Ascending aorta (tissue), 2 donors: Measurements from ENCODE around the gene GHRHR. TPM values are rescaled to one million over a fixed set of nuclear protein-coding genes. Genes with fewer than 3 reads are reported as not detected.

Experiments
- DNase-seq, 2 donors: peaks; one replicate each; pipeline ENCODE4 v3.0.0-alpha.2; 2019; ENCODE audit warnings: low spot score in 2 of 2
- H3K27ac ChIP-seq, 2 donors: fragments of 200-600 bp; sonication (generic); one replicate each; pipeline ENCODE4 v1.5.1; 2016 to 2017; ENCODE audit warnings: mild to moderate bottlenecking in 1 of 2
- H3K27me3 ChIP-seq: fragments of 200-600 bp; sonication (generic); one replicate; pipeline ENCODE4 v1.5.1; 2017
- H3K36me3 ChIP-seq, 2 donors: fragments of 200-600 bp; sonication (generic); one replicate each; pipeline ENCODE4 v1.5.1; 2016
- H3K4me1 ChIP-seq, 2 donors: fragments of 200-600 bp; sonication (generic); one replicate each; pipeline ENCODE4 v1.5.1; 2016 to 2017; ENCODE audit warnings: mild to moderate bottlenecking in 1 of 2
- H3K4me3 ChIP-seq, 2 donors: fragments of 200-600 bp; sonication (generic); one replicate each; pipeline ENCODE4 v1.5.1; 2016 to 2017; ENCODE audit warnings: mild to moderate bottlenecking in 1 of 2
- H3K9me3 ChIP-seq, 2 donors: fragments of 200-600 bp; sonication (generic); one replicate each; pipeline ENCODE4 v1.5.1; 2016
- intact Hi-C: fragments of 100-400 bp; cut with DNase I; formaldehyde crosslinking; loops from one replicate; pipeline ENCODE4 v1.15.1; 2023
- total RNA-seq: library from RNA; depleted of rRNA; stranded (reverse); fragments of >200 nt; gene quantifications from one replicate; pipeline ENCODE4 v1.1.0, GENCODE V29; 2016
- TF ChIP-seq, protein P1 (sequence below), 3 experiments: fragments of 200-600 bp in 2 of 3; fragments of 450-650 bp in 1 of 3; sonication (generic) in 2 of 3; IDR thresholded peaks; one replicate each; pipeline ENCODE4 v1.5.1; 2016 to 2019; ENCODE audit warnings: antibody characterized with exemption in 3 of 3, mild to moderate bottlenecking in 1 of 3, moderate library complexity in 1 of 3

GHRHR gene
- total RNA-seq, 1 donor from 2014 or later: not detected

DNA sequence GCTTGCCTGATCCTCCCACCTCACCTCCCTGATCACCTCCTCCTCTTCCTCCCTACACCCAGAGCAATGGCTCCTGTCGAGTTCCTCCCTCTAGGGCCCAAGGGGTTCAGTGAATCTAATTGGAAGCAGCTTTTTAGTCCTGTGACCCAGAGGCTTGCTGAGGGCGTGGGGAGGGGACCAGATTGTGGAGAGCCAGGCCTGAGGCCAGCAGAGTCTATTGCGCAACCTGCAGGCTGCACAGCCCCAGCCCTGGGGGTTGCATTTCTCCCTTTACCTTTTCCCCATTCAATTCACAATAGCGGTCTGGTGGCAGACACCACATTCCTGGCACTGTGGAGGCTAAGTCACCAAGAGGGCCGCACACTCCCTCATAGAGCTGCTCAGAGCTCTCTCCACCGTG is 32.5 kb downstream of the GHRHR start:
- TF ChIP-seq, protein P1, sequence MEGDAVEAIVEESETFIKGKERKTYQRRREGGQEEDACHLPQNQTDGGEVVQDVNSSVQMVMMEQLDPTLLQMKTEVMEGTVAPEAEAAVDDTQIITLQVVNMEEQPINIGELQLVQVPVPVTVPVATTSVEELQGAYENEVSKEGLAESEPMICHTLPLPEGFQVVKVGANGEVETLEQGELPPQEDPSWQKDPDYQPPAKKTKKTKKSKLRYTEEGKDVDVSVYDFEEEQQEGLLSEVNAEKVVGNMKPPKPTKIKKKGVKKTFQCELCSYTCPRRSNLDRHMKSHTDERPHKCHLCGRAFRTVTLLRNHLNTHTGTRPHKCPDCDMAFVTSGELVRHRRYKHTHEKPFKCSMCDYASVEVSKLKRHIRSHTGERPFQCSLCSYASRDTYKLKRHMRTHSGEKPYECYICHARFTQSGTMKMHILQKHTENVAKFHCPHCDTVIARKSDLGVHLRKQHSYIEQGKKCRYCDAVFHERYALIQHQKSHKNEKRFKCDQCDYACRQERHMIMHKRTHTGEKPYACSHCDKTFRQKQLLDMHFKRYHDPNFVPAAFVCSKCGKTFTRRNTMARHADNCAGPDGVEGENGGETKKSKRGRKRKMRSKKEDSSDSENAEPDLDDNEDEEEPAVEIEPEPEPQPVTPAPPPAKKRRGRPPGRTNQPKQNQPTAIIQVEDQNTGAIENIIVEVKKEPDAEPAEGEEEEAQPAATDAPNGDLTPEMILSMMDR (IDR thresholded peaks at IDR 0.05): no peak
- Histone ChIP-seq H3K4me1 (no peaks in the 10 kb centered on the region), H3K36me3 (no peaks in the 10 kb centered on the region), H3K4me3 (no peak overlapping the region), H3K9me3 (no peaks in the 10 kb centered on the region), H3K27me3 (no peaks in the 10 kb centered on the region), H3K27ac (no peak overlapping the region)
- DNase-seq: no peak
- intact Hi-C loops: no loop called here

DNA sequence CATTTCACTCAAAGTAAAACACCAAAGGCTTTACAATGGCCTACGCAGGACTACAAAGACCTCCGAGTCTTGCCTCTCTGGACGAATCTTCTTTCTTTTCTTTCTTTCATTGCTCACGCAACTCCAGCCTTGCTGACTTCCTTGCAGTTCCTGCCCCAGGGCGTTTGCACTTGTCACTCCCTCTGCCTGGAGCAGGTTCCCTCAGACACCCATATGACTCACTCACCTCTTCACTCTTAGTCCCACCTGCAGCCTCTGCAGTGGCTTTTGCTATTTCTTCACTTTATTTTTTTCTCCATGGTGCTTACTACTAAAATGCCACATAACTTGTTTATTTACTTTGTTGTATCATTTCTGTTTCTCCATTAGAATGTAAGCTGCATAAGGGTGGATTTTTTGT is 33.1 kb downstream of the GHRHR start:
- Histone ChIP-seq H3K27me3 (no peaks in the 10 kb centered on the region), H3K4me1 (no peaks in the 10 kb centered on the region), H3K4me3 (no peak overlapping the region), H3K9me3 (no peaks in the 10 kb centered on the region), H3K27ac (no peak overlapping the region), H3K36me3 (no peaks in the 10 kb centered on the region)
- TF ChIP-seq, protein P1 (IDR thresholded peaks at IDR 0.05): no peak
- intact Hi-C loops: no loop called here
- no peak for DNase-seq

DNA sequence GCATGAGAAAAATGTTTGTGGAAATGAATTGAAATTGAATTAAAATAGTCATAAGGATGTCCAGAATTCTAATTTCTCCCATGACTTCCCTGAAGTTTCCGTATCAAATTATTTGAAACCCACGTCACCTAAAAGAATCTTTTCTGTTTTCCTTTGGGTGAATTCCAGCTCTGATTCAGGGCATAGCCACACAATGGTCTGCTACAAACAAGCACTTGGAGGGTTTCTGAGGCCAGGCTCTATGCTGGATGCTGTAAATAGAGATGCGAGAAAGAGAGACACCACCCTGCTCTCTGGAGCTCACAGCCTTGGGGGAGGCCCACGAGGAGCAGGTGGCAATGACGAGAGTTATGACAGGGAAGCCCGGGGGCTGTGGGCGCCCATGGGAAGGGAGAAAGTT is 33.6 kb downstream of the GHRHR start:
- intact Hi-C loops: no loop called here
- TF ChIP-seq, protein P1 (IDR thresholded peaks at IDR 0.05): no peak
- H3K4me1 ChIP-seq: no peaks in the 10 kb centered on the region
- no peak overlapping the region for H3K4me3 ChIP-seq
- H3K36me3 ChIP-seq: no peaks in the 10 kb centered on the region
- no peak for DNase-seq
- no peak overlapping the region for H3K27ac ChIP-seq
- H3K27me3 ChIP-seq: no peaks in the 10 kb centered on the region
- H3K9me3 ChIP-seq: no peaks in the 10 kb centered on the region

DNA sequence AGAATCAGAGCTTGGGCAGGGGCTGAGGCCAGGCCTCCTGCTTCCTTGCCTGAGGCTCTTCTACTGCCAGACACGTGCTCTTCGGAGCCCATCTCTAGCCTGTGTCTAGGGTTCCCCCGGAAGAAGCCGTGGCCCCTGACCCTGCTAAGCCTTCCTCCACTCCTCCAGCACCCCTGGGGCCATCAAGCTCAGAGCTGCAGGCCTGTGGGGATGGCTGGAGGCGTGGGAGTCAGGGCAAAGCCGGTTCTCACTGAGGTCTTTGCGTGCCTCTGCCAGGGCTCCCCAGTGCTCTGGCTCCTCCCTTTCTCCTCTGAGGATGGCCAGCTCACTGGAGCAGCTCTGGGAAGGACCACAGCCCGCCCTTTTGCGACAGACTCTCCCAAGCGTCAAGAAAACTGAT is 34.4 kb downstream of the GHRHR start:
- TF ChIP-seq, protein P1 (IDR thresholded peaks at IDR 0.05): no peak
- Histone ChIP-seq H3K27ac (no peak overlapping the region), H3K36me3 (no peaks in the 10 kb centered on the region), H3K4me3 (no peak overlapping the region), H3K4me1 (no peaks in the 10 kb centered on the region), H3K9me3 (no peaks in the 10 kb centered on the region), H3K27me3 (no peaks in the 10 kb centered on the region)
- intact Hi-C loops: no loop called here
- no peak for DNase-seq

DNA sequence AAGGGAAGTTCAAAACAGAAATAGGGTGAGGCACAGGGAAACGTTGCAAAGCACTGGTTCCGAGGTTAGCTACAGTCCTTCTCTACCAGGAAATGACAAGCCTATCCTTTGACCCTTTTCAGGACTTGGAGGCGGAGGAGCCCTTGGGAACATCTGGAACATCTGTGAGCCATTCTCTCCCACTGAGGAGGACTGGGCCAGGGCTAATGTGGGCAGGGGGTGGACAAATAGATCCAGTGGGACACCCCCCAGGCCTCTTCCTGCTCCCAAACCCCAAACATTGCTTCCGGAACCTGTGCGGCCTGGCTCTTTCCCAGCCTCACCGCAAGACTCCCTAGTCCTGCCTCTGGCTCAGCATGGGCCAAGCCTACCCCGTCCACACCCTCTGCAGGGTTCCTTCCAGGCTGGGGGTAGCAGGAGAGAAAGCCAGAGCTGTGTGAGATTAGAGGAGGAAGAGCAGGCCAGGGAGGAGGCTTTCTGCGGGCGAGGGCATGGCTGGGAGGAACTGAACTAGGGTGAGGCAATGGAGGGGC is 36.5 kb downstream of the GHRHR start:
- no peak overlapping the region for H3K27ac ChIP-seq
- H3K36me3 ChIP-seq: no peaks in the 10 kb centered on the region
- no peaks in the 10 kb centered on the region for H3K27me3 ChIP-seq
- H3K9me3 ChIP-seq: no peaks in the 10 kb centered on the region
- no peak for DNase-seq
- no peaks in the 10 kb centered on the region for H3K4me1 ChIP-seq
- TF ChIP-seq, protein P1 (IDR thresholded peaks at IDR 0.05): no peak
- H3K4me3 ChIP-seq: no peak overlapping the region
- intact Hi-C loops: no loop called here

DNA sequence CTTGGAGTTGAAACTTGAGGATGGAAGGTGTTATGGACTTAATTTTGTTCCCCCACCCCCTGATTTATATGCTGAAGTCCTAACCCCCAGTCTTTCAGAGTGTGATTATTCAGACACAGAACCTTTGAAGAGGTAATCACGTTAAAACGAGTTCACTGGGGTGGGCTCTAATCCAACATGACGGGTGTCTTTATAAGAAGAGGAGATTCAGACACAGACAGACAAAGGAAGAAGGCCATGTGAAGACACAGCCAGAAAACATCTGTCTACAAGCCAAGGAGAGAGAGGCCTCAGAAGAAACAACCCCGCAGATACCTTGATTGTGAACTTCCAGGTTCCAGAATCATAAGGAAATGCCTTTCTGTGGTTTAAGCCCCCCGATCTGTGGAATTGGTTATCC is 37.0 kb downstream of the GHRHR start:
- Histone ChIP-seq H3K27ac (no peak overlapping the region), H3K4me3 (no peak overlapping the region), H3K4me1 (no peaks in the 10 kb centered on the region), H3K27me3 (no peaks in the 10 kb centered on the region), H3K9me3 (no peaks in the 10 kb centered on the region), H3K36me3 (no peaks in the 10 kb centered on the region)
- TF ChIP-seq, protein P1 (IDR thresholded peaks at IDR 0.05): no peak
- DNase-seq: no peak
- intact Hi-C loops: no loop called here
